Activated CD4-positive, alpha-beta T cell treated with anti-CD3 and anti-CD28 coated beads, Interleukin-2, amount 50 U/mL, for 24 hours (primary cell): ENCODE measurements around the gene MAP2K1.
"Not testable (repeated sequence)": the region's sequence is repeated elsewhere in the genome, so short reads cannot be mapped to it uniquely, and the experiment has no call there.

Source experiments
- DNase-seq, 2 donors: peaks; one replicate each; pipeline ENCODE4 v3.0.0-alpha.2; 2020; ENCODE audit warnings: low read depth in 1 of 2, low spot score in 1 of 2

MAP2K1 gene

GRCh38 chr15:66386204-66387123, at the start of gene MAP2K1:
MAP2K1 (plus strand) TSS chr15:66386912; CDS start chr15:66387348, 436 bp downstream.
- peak; percentile 97 to 98 for DNase-seq

- DNase-seq = not testable (repeated sequence)
Measured at GRCh38 chr15:66348530-66348929, 38.2 kb upstream of the MAP2K1 start.

- no peak for DNase-seq
Measured at GRCh38 chr15:66356077-66356358, 30.7 kb upstream of the MAP2K1 start.

GRCh38 chr15:66356359-66357236, 30.1 kb upstream of the MAP2K1 start, which contains the start of gene TIPIN:
TIPIN (minus strand) TSS chr15:66356685; CDS start chr15:66352947, 3,738 bp downstream.
- DNase-seq = peak; percentile 93 to 96

GRCh38 chr15:66359740-66360139, 27.0 kb upstream of the MAP2K1 start:
- DNase-seq = no peak

- not testable (repeated sequence) for DNase-seq
Measured at GRCh38 chr15:66361745-66362460, 24.8 kb upstream of the MAP2K1 start.

GRCh38 chr15:66362776-66363175, 23.9 kb upstream of the MAP2K1 start:
- no peak for DNase-seq

GRCh38 chr15:66364944-66365528, 21.7 kb upstream of the MAP2K1 start:
- no peak for DNase-seq

- DNase-seq = peak in 1 of 2 donors; percentile 11
Measured at GRCh38 chr15:66369773-66370651, 16.7 kb upstream of the MAP2K1 start.

GRCh38 chr15:66374179-66374578, 12.5 kb upstream of the MAP2K1 start:
- no peak for DNase-seq

- DNase-seq = no peak
Measured at GRCh38 chr15:66378814-66379430, 7.8 kb upstream of the MAP2K1 start.

GRCh38 chr15:66381376-66381775, 5.3 kb upstream of the MAP2K1 start:
- DNase-seq = not testable (repeated sequence)

- peak; percentile 62 to 77 for DNase-seq
Measured at GRCh38 chr15:66387163-66388042, 691 bp downstream of the MAP2K1 start.

GRCh38 chr15:66388043-66388363, 1.3 kb downstream of the MAP2K1 start:
- DNase-seq = no peak

GRCh38 chr15:66388576-66388975, 1.9 kb downstream of the MAP2K1 start:
- no peak for DNase-seq

- no peak for DNase-seq
Measured at GRCh38 chr15:66389098-66389858, 2.6 kb downstream of the MAP2K1 start.

GRCh38 chr15:66389859-66390381, 3.2 kb downstream of the MAP2K1 start:
- DNase-seq = no peak

GRCh38 chr15:66390678-66391077, 4.0 kb downstream of the MAP2K1 start:
- DNase-seq = no peak
